Esophagus (tissue), 2 donors: ENCODE data around the gene THBS4. TPM values are rescaled to one million over a fixed set of nuclear protein-coding genes. Genes with fewer than 3 reads are reported as not detected.

Experiments
- H3K27ac ChIP-seq, 2 donors: one replicate each; pipeline ENCODE4 v1.5.1; 2013; ENCODE audit warnings: low read depth in 2 of 2, mild to moderate bottlenecking in 2 of 2, inconsistent platforms in 1 of 2, low read length in 1 of 2, moderate library complexity in 1 of 2
- H3K27me3 ChIP-seq, 2 donors: one replicate each; pipeline ENCODE4 v1.6.1; 2013; ENCODE audit warnings: low read length in 2 of 2, control low read depth in 1 of 2, mild to moderate bottlenecking in 1 of 2; ENCODE audit not compliant: insufficient read depth in 2 of 2, control insufficient read depth in 1 of 2
- H3K36me3 ChIP-seq, 2 donors: one replicate each; pipeline ENCODE4 v1.6.1; 2013; ENCODE audit warnings: low read length in 1 of 2; ENCODE audit not compliant: control insufficient read depth in 2 of 2, insufficient read depth in 2 of 2
- H3K4me1 ChIP-seq, 2 donors: one replicate each; pipeline ENCODE4 v1.6.1; 2013; ENCODE audit warnings: low read length in 1 of 2; ENCODE audit not compliant: control insufficient read depth in 2 of 2, insufficient read depth in 2 of 2
- H3K4me3 ChIP-seq, 2 donors: one replicate each; pipeline ENCODE4 v1.5.1; 2013; ENCODE audit warnings: low read length in 2 of 2, mild to moderate bottlenecking in 2 of 2, low read depth in 1 of 2, moderate library complexity in 1 of 2
- H3K9me3 ChIP-seq, 2 donors: one replicate each; pipeline ENCODE4 v1.6.1; 2013; ENCODE audit warnings: mild to moderate bottlenecking in 2 of 2, low read depth in 1 of 2, low read length in 1 of 2, moderate library complexity in 1 of 2; ENCODE audit not compliant: control insufficient read depth in 2 of 2, insufficient read depth in 1 of 2
- WGBS, 2 donors: extraction: QIAGEN DNeasy Blood & Tissue Kit; methylation state at CpG; one replicate each; pipeline ENCODE4 v1.1.7; 2013; 5-methylcytosine and 5-hydroxymethylcytosine counted together
- polyA plus RNA-seq, 2 donors: library from polyadenylated mRNA; stranded (reverse); fragments of 200-250 nt; gene quantifications; one replicate each; pipeline ENCODE4 v1.2.3, GENCODE V29; 2013
- donor health status: healthy with polysubstance abuse.
- donor health status: Bipolar disorder and iron deficiency.

Gene THBS4
- polyA plus RNA-seq, 2 donors: 0.71 to 1.0 TPM

- Histone ChIP-seq H3K36me3 (no peaks in the 10 kb centered on the region), H3K4me1 (no peaks in the 10 kb centered on the region)
- 45 to 62% methylated on average over 4 of the region's 4 CpGs for WGBS, 2 donors
Measured at GRCh38 chr5:80041527-80041926, 6.4 kb downstream of the THBS4 start.

GRCh38 chr5:80042330-80042729, 7.2 kb downstream of the THBS4 start:
- H3K9me3 ChIP-seq: no peaks in the 10 kb centered on the region
- H3K4me1 ChIP-seq: no peaks in the 10 kb centered on the region
- no peaks in the 10 kb centered on the region for H3K27me3 ChIP-seq
- no peak overlapping the region for H3K4me3 ChIP-seq
- 67 to 73% methylated on average over 3 of the region's 3 CpGs for WGBS, 2 donors
- H3K36me3 ChIP-seq: no peaks in the 10 kb centered on the region
- no peak overlapping the region for H3K27ac ChIP-seq

More at GRCh38 chr5:80041527-80041926, 6.4 kb downstream of the THBS4 start:
- no peak overlapping the region for H3K27ac ChIP-seq
- H3K9me3 ChIP-seq: no peaks in the 10 kb centered on the region
- no peaks in the 10 kb centered on the region for H3K27me3 ChIP-seq
- H3K4me3 ChIP-seq: no peak overlapping the region

- H3K9me3 ChIP-seq: no peaks in the 10 kb centered on the region
- 91 to 93% methylated on average over 4 of the region's 4 CpGs for WGBS, 2 donors
- no peaks in the 10 kb centered on the region for H3K36me3 ChIP-seq
- H3K4me3 ChIP-seq: no peak overlapping the region
- no peaks in the 10 kb centered on the region for H3K4me1 ChIP-seq
- no peak overlapping the region for H3K27ac ChIP-seq
- H3K27me3 ChIP-seq: no peaks in the 10 kb centered on the region
Measured at GRCh38 chr5:80043187-80043586, 8.0 kb downstream of the THBS4 start.

GRCh38 chr5:80048084-80048780, 13.1 kb downstream of the THBS4 start:
- Histone ChIP-seq H3K4me1 (no peaks in the 10 kb centered on the region), H3K4me3 (no peak overlapping the region), H3K27me3 (no peaks in the 10 kb centered on the region), H3K36me3 (no peaks in the 10 kb centered on the region), H3K9me3 (no peaks in the 10 kb centered on the region), H3K27ac (no peak overlapping the region)

- H3K9me3 ChIP-seq: no peaks in the 10 kb centered on the region
- WGBS, 2 donors: 84 to 86% methylated on average over 8 of the region's 8 CpGs
- H3K4me3 ChIP-seq: no peak overlapping the region
- no peaks in the 10 kb centered on the region for H3K27me3 ChIP-seq
- no peak overlapping the region for H3K27ac ChIP-seq
- no peaks in the 10 kb centered on the region for H3K36me3 ChIP-seq
- H3K4me1 ChIP-seq: peaks cover 0 to 2% of the 10 kb centered on the region in 2 donors
Measured at GRCh38 chr5:80052464-80052863, 17.3 kb downstream of the THBS4 start.

GRCh38 chr5:80054682-80055081, 19.5 kb downstream of the THBS4 start:
- Histone ChIP-seq H3K9me3 (no peaks in the 10 kb centered on the region), H3K4me3 (no peak overlapping the region), H3K27me3 (no peaks in the 10 kb centered on the region), H3K27ac (no peak overlapping the region), H3K36me3 (no peaks in the 10 kb centered on the region), H3K4me1 (peaks cover 0 to 2% of the 10 kb centered on the region in 2 donors)
- WGBS, 2 donors: 63 to 92% methylated on average over 5 of the region's 5 CpGs

- Histone ChIP-seq H3K36me3 (no peaks in the 10 kb centered on the region), H3K27me3 (no peaks in the 10 kb centered on the region), H3K27ac (no peak overlapping the region), H3K4me1 (peaks cover 0 to 2% of the 10 kb centered on the region in 2 donors), H3K9me3 (no peaks in the 10 kb centered on the region), H3K4me3 (no peak overlapping the region)
- 38 to 48% methylated on average over 11 of the region's 11 CpGs for WGBS, 2 donors
Measured at GRCh38 chr5:80055491-80056170, 20.5 kb downstream of the THBS4 start.

GRCh38 chr5:80057099-80057498, 22.0 kb downstream of the THBS4 start:
- Histone ChIP-seq H3K36me3 (no peaks in the 10 kb centered on the region), H3K27me3 (no peaks in the 10 kb centered on the region), H3K27ac (no peak overlapping the region), H3K9me3 (no peaks in the 10 kb centered on the region), H3K4me1 (peaks cover 0 to 2% of the 10 kb centered on the region in 2 donors), H3K4me3 (no peak overlapping the region)
- 90 to 96% methylated on average over 2 of the region's 2 CpGs for WGBS, 2 donors

GRCh38 chr5:80057921-80058320, 22.8 kb downstream of the THBS4 start:
- Histone ChIP-seq H3K27ac (no peak overlapping the region), H3K4me1 (peaks cover 0 to 2% of the 10 kb centered on the region in 2 donors), H3K36me3 (no peaks in the 10 kb centered on the region), H3K4me3 (no peak overlapping the region), H3K27me3 (no peaks in the 10 kb centered on the region), H3K9me3 (no peaks in the 10 kb centered on the region)
- WGBS, 2 donors: 78 to 81% methylated on average over 2 of the region's 2 CpGs
